B cell (primary cell): Measurements from ENCODE around the gene CNTN4. TPM values are rescaled to one million over a fixed set of nuclear protein-coding genes. Genes with fewer than 3 reads are reported as not detected.

Source experiments
- ATAC-seq: fragments of 200-7000 bp; cut with Tn5 transposase; one replicate; pipeline ENCODE4 v1.10.0; 2021; ENCODE audit warnings: low read depth, mild to moderate bottlenecking, moderate number of reproducible peaks, moderate library complexity
- CTCF ChIA-PET: fragments of 350-600 bp; sonication (Branson Sonifier 250); formaldehyde crosslinking; loops from one replicate; lab custom pipeline; 2021; ENCODE audit warnings: antibody characterized with exemption, inconsistent platforms; lab: Charles Lee
- POLR2A ChIA-PET: fragments of 350-600 bp; sonication (Branson Sonifier 250); formaldehyde crosslinking; loops from one replicate; lab custom pipeline; 2021; ENCODE audit warnings: antibody characterized with exemption; lab: Charles Lee
- DNase-seq: peaks from one replicate; pipeline ENCODE4 v3.0.0; 2013
- H2AFZ ChIP-seq: 2 replicates; pipeline ENCODE4 v1.6.1; 2012; ENCODE audit warnings: mild to moderate bottlenecking, low read depth, low read length; ENCODE audit not compliant: insufficient read depth, poor library complexity, severe bottlenecking
- H3K27ac ChIP-seq, 2 donors: 1 replicate in 1 of 2; 2 replicates in 1 of 2; pipeline ENCODE4 v1.5.1; 2012 to 2013; ENCODE audit warnings: low read length in 2 of 2, mild to moderate bottlenecking in 2 of 2, moderate library complexity in 1 of 2
- H3K27me3 ChIP-seq, 4 experiments: fragments of 200-600 bp in 1 of 4; sonication (generic) in 1 of 4; replicated peaks in 1 of 4; 1 replicate in 2 of 4; 2 replicates in 2 of 4; pipeline versions ENCODE4 v1.6.1 to v1.7.0; 2013 to 2016; ENCODE audit warnings: low read length in 3 of 4, mild to moderate bottlenecking in 2 of 4, mixed read lengths in 1 of 4, moderate library complexity in 1 of 4; ENCODE audit not compliant: insufficient read depth in 4 of 4, control insufficient read depth in 3 of 4; ENCODE audit errors: control extremely low read depth in 1 of 4
- H3K36me3 ChIP-seq, 2 experiments: replicated peaks in 1 of 2; 1 replicate in 1 of 2; 2 replicates in 1 of 2; pipeline versions ENCODE4 v1.6.1 to v1.7.1; 2013; ENCODE audit warnings: low read length in 1 of 2; ENCODE audit not compliant: insufficient read depth in 2 of 2, control insufficient read depth in 1 of 2; ENCODE audit errors: control extremely low read depth in 1 of 2, extremely low read depth in 1 of 2
- H3K4me1 ChIP-seq, 2 donors: fragments of 200-600 bp in 1 of 2; sonication (generic) in 1 of 2; 1 replicate in 1 of 2; 2 replicates in 1 of 2; pipeline versions ENCODE4 v1.5.1 to v1.6.1; 2013 to 2017; ENCODE audit warnings: low read length in 2 of 2; ENCODE audit not compliant: control insufficient read depth in 2 of 2, insufficient read depth in 2 of 2
- H3K4me2 ChIP-seq: replicated peaks from 2 replicates; pipeline ENCODE3; 2012; ENCODE audit warnings: mild to moderate bottlenecking, low read depth, low read length; ENCODE audit not compliant: poor library complexity, severe bottlenecking
- H3K4me3 ChIP-seq, 5 experiments: fragments of 200-600 bp in 1 of 5; sonication (generic) in 1 of 5; 1 replicate in 3 of 5; 2 replicates in 2 of 5; pipeline versions ENCODE4 v1.5.1 to v1.7.0; 2011 to 2016; ENCODE audit warnings: low read length in 4 of 5, mild to moderate bottlenecking in 4 of 5, low read depth in 2 of 5, control low read depth in 1 of 5, moderate library complexity in 1 of 5; ENCODE audit not compliant: insufficient read depth in 1 of 5; ENCODE audit errors: control extremely low read depth in 1 of 5, extremely low read depth in 1 of 5
- H3K79me2 ChIP-seq: fragments of 200-600 bp; sonication (generic); one replicate; pipeline ENCODE4 v1.6.0; 2016; ENCODE audit warnings: low read length; ENCODE audit not compliant: control insufficient read depth, insufficient read depth
- H3K9ac ChIP-seq: fragments of 200-600 bp; sonication (generic); 2 replicates; pipeline ENCODE4 v1.6.1; 2017; ENCODE audit warnings: mild to moderate bottlenecking, low read length, moderate library complexity
- H3K9me3 ChIP-seq, 3 donors: one replicate each; pipeline versions ENCODE4 v1.6.1 to v1.7.1; 2013; ENCODE audit warnings: low read length in 2 of 3; ENCODE audit not compliant: control insufficient read depth in 2 of 3, insufficient read depth in 1 of 3; ENCODE audit errors: control extremely low read depth in 1 of 3
- H4K20me1 ChIP-seq: 2 replicates; pipeline ENCODE4 v1.6.0; 2012; ENCODE audit warnings: mild to moderate bottlenecking, low read length; ENCODE audit not compliant: insufficient read depth, control insufficient read depth, poor library complexity, severe bottlenecking
- H3K27ac Mint-ChIP-seq: one replicate; pipeline ENCODE4 v1.8.0; 2021; ENCODE audit warnings: mixed read lengths
- H3K27me3 Mint-ChIP-seq: one replicate; pipeline ENCODE4 v1.8.0; 2021; ENCODE audit warnings: mixed read lengths
- H3K4me1 Mint-ChIP-seq: one replicate; pipeline ENCODE4 v1.8.0; 2021; ENCODE audit warnings: mixed read lengths
- H3K4me3 Mint-ChIP-seq: one replicate; pipeline ENCODE4 v1.8.0; 2021; ENCODE audit warnings: mixed read lengths
- H3K9me3 Mint-ChIP-seq: one replicate; pipeline ENCODE4 v1.8.0; 2022; ENCODE audit warnings: mixed read lengths; ENCODE audit not compliant: insufficient read depth
- EZH2 ChIP-seq: IDR thresholded peaks from 2 replicates; pipeline ENCODE4 v1.6.1; 2012; ENCODE audit warnings: borderline replicate concordance, low read depth, mild to moderate bottlenecking, moderate library complexity, low read length; ENCODE audit not compliant: insufficient read depth, poor library complexity, severe bottlenecking
- WGBS: methylation state at CpG from one replicate; pipeline ENCODE4 v1.1.5; 2013; ENCODE audit warnings: missing lambda C conversion rate; ENCODE audit not compliant: insufficient coverage; 5-methylcytosine and 5-hydroxymethylcytosine counted together
- intact Hi-C: fragments of 100-400 bp; cut with micrococcal nuclease; formaldehyde crosslinking; loops from one replicate; pipeline ENCODE4 v1.10.0; 2022
- polyA plus RNA-seq: library from polyadenylated mRNA; depleted of rRNA; stranded (reverse); fragments of >200 nt; gene quantifications from 2 replicates; pipeline ENCODE4 v1.2.3, GENCODE V29; 2012
- total RNA-seq, 2 donors: library from RNA; stranded (reverse); fragments of 120-200 nt in 1 of 2; gene quantifications; 1 replicate in 1 of 2; 2 replicates in 1 of 2; pipeline versions ENCODE4 v1.2.3 to v1.2.4, GENCODE V29; 2013 to 2022
- TF ChIP-seq, protein P1 (sequence below): fragments of 200-600 bp; IDR thresholded peaks from one replicate; pipeline ENCODE4 v1.8.0; 2022; ENCODE audit warnings: antibody characterized with exemption, mild to moderate bottlenecking

Gene CNTN4
- total and polyA plus RNA-seq, 2 donors (not counting 1 experiment from before 2014, with no cell fraction given) = 0.05 TPM; not detected in 1

DNA sequence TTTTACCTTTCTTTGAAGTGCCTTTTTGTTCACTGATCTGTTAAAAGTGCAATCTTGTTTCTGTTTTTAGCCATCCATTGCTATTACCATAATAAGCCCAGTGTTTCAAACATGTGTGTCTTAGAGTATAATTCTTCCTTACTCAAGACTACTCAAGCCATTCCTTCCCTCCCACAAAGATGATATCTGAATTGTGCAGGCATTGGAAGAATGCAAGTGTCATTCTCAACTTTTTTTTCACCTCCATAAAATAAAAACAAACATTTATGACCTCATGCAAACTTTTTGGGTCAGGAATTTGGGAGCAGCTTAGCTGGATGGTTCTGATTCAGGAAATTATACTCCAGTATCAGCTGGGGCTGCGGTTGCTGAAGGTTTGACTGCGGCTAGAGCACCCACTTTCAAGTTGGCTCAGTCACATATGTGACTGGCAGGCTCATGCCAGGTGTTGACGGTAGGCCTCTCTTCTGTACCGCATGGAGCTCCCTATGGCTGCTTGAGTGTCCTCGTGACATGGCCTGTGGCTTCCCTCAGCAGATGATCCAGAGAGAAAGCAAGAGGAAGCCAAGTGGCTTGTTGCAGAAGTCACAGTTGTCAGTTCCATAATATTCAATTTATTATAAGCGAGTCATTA lies 490.8 kb downstream of the CNTN4 start:
- no peak overlapping the region for H3K9ac ChIP-seq
- no peak for ATAC-seq
- TF ChIP-seq, protein P1, sequence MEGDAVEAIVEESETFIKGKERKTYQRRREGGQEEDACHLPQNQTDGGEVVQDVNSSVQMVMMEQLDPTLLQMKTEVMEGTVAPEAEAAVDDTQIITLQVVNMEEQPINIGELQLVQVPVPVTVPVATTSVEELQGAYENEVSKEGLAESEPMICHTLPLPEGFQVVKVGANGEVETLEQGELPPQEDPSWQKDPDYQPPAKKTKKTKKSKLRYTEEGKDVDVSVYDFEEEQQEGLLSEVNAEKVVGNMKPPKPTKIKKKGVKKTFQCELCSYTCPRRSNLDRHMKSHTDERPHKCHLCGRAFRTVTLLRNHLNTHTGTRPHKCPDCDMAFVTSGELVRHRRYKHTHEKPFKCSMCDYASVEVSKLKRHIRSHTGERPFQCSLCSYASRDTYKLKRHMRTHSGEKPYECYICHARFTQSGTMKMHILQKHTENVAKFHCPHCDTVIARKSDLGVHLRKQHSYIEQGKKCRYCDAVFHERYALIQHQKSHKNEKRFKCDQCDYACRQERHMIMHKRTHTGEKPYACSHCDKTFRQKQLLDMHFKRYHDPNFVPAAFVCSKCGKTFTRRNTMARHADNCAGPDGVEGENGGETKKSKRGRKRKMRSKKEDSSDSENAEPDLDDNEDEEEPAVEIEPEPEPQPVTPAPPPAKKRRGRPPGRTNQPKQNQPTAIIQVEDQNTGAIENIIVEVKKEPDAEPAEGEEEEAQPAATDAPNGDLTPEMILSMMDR = no peak
- TF ChIP-seq EZH2 = no peak
- intact Hi-C loops = no loop called here
- no peaks in the 10 kb centered on the region for H3K36me3 ChIP-seq
- H3K9me3 Mint-ChIP-seq = peaks cover 7% of the 10 kb centered on the region
- H3K79me2 ChIP-seq = no peaks in the 10 kb centered on the region
- H3K4me2 ChIP-seq = no peak overlapping the region
- no peaks in the 10 kb centered on the region for H3K4me1 ChIP-seq
- no peak overlapping the region for H3K27ac ChIP-seq
- H3K27ac Mint-ChIP-seq = no peak overlapping the region
- no peak overlapping the region for H3K4me3 ChIP-seq
- no peak overlapping the region for H2AFZ ChIP-seq
- ChIA-PET CTCF (no interaction called here), POLR2A (no interaction called here)
- H4K20me1 ChIP-seq = no peaks in the 10 kb centered on the region
- H3K27me3 Mint-ChIP-seq = no peaks in the 10 kb centered on the region
- no peaks in the 10 kb centered on the region for H3K4me1 Mint-ChIP-seq
- DNase-seq = no peak
- no peak overlapping the region for H3K4me3 Mint-ChIP-seq
- WGBS = 97% methylated on average over 4 of the region's 6 CpGs
- H3K27me3 ChIP-seq = no peaks in the 10 kb centered on the region
- no peaks in the 10 kb centered on the region for H3K9me3 ChIP-seq

DNA sequence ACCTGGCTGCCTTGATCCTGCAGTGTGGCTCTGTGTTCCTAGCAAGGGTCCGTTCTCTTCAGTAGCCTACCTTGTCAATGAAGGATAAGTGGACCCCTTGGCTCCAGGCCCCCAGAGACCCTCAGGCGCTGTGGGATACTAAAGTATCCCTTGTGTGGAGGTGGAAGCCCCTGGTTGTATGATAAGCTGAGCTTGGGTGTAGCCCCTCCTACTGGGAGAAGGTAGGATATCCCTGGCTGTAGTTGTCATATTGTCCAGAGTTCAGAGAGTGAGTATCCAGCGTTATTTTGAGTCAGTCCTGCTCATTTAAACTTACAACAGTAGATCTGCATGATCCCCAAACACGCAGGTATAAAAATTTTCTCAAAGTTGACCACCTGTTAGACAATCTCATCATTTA lies 496.8 kb downstream of the CNTN4 start:
- DNase-seq (no peak), ATAC-seq (no peak)
- intact Hi-C loops = no loop called here
- H3K4me2 ChIP-seq = no peak overlapping the region
- no peaks in the 10 kb centered on the region for H3K27me3 ChIP-seq
- no peaks in the 10 kb centered on the region for H3K36me3 ChIP-seq
- no peak overlapping the region for H3K4me3 ChIP-seq
- WGBS = 80% methylated on average over 2 of the region's 4 CpGs
- no peak overlapping the region for H3K27ac Mint-ChIP-seq
- POLR2A ChIA-PET = no interaction called here
- H3K79me2 ChIP-seq = no peaks in the 10 kb centered on the region
- H3K27ac ChIP-seq = no peak overlapping the region
- H3K9me3 Mint-ChIP-seq = no peaks in the 10 kb centered on the region
- H3K4me1 ChIP-seq = no peaks in the 10 kb centered on the region
- no peaks in the 10 kb centered on the region for H3K27me3 Mint-ChIP-seq
- CTCF ChIA-PET = no interaction called here
- H3K4me3 Mint-ChIP-seq = no peak overlapping the region
- no peaks in the 10 kb centered on the region for H3K9me3 ChIP-seq
- H2AFZ ChIP-seq = no peak overlapping the region
- no peaks in the 10 kb centered on the region for H4K20me1 ChIP-seq
- H3K9ac ChIP-seq = no peak overlapping the region
- TF ChIP-seq, protein P1 = no peak
- no peak for TF ChIP-seq EZH2
- no peaks in the 10 kb centered on the region for H3K4me1 Mint-ChIP-seq
